ENCODE results near the gene THUMPD1. TPM values are rescaled to one million over a fixed set of nuclear protein-coding genes. Genes with fewer than 3 reads are reported as not detected.

THUMPD1 gene
- total and polyA plus RNA-seq, 2 donors (not counting 3 experiments of a cell fraction or from before 2014, with no cell fraction given), result 27.9 to 29.0 TPM

DNA sequence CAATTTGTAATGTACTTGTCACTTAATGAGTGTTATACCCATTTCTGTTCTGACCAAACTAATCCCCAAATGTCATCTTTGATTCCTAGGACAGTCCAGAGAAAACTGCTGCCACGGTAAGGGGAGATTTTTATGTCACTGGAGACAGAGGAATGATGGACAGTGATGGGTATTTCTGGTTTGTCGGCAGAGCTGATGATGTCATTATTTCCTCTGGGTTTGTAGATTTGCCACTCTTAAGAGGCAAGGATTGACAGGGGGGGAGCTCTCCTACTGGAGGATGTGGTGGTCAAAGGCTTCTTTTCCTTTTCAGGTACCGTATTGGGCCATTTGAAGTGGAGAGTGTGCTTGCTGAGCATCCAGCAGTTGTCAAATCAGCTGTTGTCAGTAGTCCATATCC, 12.5 kb downstream of the THUMPD1 start:
- intact Hi-C loops (cut with micrococcal nuclease), result no loop called here

More for the DNA sequence above, 12.5 kb downstream of the THUMPD1 start:
- FAIRE-seq (no peak), DNase-seq (ENCODE audit: low read depth, low spot score) (no peak)
- H3K9ac ChIP-seq (replicated peaks; ENCODE audit: extremely low read depth, insufficient read depth, low read length), result no peak overlapping the region
- H3K36me3 ChIP-seq (ENCODE audit: control insufficient read depth in 2 of 2, extremely low read depth in 1 of 2, insufficient read depth in 2 of 2, low read length in 2 of 2), result no peaks in the 10 kb centered on the region
- H3K4me3 ChIP-seq (replicated peaks in 1 of 3; ENCODE audit: insufficient read depth in 1 of 3, low read depth in 1 of 3, low read length in 3 of 3), result no peak overlapping the region
- no peaks in the 10 kb centered on the region for H3K79me2 ChIP-seq (ENCODE audit: control insufficient read depth, insufficient read depth, low read length)
- TF ChIP-seq FOS (IDR thresholded peaks at IDR 0.05; ENCODE audit: borderline replicate concordance, insufficient read depth, low read length) (no peak), POLR2AphosphoS5 (IDR thresholded peaks at IDR 0.05; ENCODE audit: insufficient read depth, low read depth, low read length) (no peak), GATA2 (IDR thresholded peaks at IDR 0.05; ENCODE audit: insufficient read depth, insufficient read length, low read depth, low read length) (no peak), POLR2A (IDR thresholded peaks at IDR 0.05; ENCODE audit: low read depth, low read length) (no peak), EZH2 (IDR thresholded peaks at IDR 0.05; ENCODE audit: borderline replicate concordance, low read depth, low read length, severe bottlenecking) (no peak), CTCF (IDR thresholded peaks at IDR 0.05; ENCODE audit: extremely low read depth in 1 of 2, insufficient read depth in 1 of 2, low read depth in 1 of 2, low read length in 2 of 2) (no peak), MAX (IDR thresholded peaks at IDR 0.05; ENCODE audit: insufficient read depth, insufficient read length) (no peak), MYC (IDR thresholded peaks at IDR 0.05; ENCODE audit: low read depth, low read length) (no peak), JUN (IDR thresholded peaks at IDR 0.05; ENCODE audit: borderline replicate concordance, insufficient read depth, insufficient read length, low read depth) (no peak)
- H2AFZ ChIP-seq (ENCODE audit: low read depth, low read length), result no peak overlapping the region
- POLR2A ChIA-PET, result interaction anchor here (0.5 to 0.7 kb wide), 2 partner anchors 10 to 1957 kb away, joined by 4 to 5 read pairs; no protein-coding TSS in a partner anchor
- no peaks in the 10 kb centered on the region for H4K20me1 ChIP-seq (replicated peaks; ENCODE audit: control insufficient read depth, extremely low read depth, insufficient read depth, low read length)
- CTCF ChIA-PET, result interaction anchor here (0.6 to 3.3 kb wide), 2 partner anchors 11 to 371 kb away, joined by 3 to 12 read pairs; no protein-coding TSS in a partner anchor
- no peaks in the 10 kb centered on the region for H3K27me3 ChIP-seq (ENCODE audit: control insufficient read depth in 2 of 2, insufficient read depth in 2 of 2, low read length in 2 of 2)
- dilution Hi-C loops (cut with MboI; ENCODE audit: extremely low pct_ligation_motif_present, low sequenced_read_pairs), result no loop called here
- H3K9me1 ChIP-seq (replicated peaks; ENCODE audit: control insufficient read depth, extremely low read depth, insufficient read depth, low read length), result no peaks in the 10 kb centered on the region
- no peak overlapping the region for H3K27ac ChIP-seq (ENCODE audit: insufficient read depth, low read depth, low read length)
- no peaks in the 10 kb centered on the region for H3K4me1 ChIP-seq (ENCODE audit: control insufficient read depth, extremely low read depth, insufficient read depth, low read length)
- no peak overlapping the region for H3K4me2 ChIP-seq (ENCODE audit: insufficient read depth, low read length)
- BruUV-seq (replicated peaks), result no TSS peak
- no peaks in the 10 kb centered on the region for H3K9me3 ChIP-seq (replicated peaks; ENCODE audit: control insufficient read depth, insufficient read depth, low read length)

Measured in endothelial cell of umbilical vein (primary cell).